H1 (cell line): ENCODE measurements around the gene APOC3. TPM values are rescaled to one million over a fixed set of nuclear protein-coding genes. Genes with fewer than 3 reads are reported as not detected.

Source experiments
- CHD1 ChIP-seq: IDR thresholded peaks from 2 replicates; pipeline ENCODE4 v1.6.1; 2012; ENCODE audit warnings: low read depth, low read length, improper control_type of control experiment
- CHD7 ChIP-seq: fragments of 300-600 bp; sonication (generic); IDR thresholded peaks from 2 replicates; pipeline ENCODE4 v1.7.1; 2012; ENCODE audit warnings: low read length, moderate library complexity, mild to moderate bottlenecking, inconsistent platforms; ENCODE audit not compliant: insufficient replicate concordance
- EP300 ChIP-seq, 2 experiments: IDR thresholded peaks; 1 replicate in 1 of 2; 2 replicates in 1 of 2; pipeline ENCODE4 v1.6.1; 2011 to 2012; ENCODE audit warnings: low read depth in 2 of 2, low read length in 2 of 2, mild to moderate bottlenecking in 2 of 2, borderline replicate concordance in 1 of 2, inconsistent platforms in 1 of 2, moderate library complexity in 1 of 2
- HDAC6 ChIP-seq: IDR thresholded peaks from one replicate; pipeline ENCODE4 v1.7.1; 2012; ENCODE audit warnings: low read depth, mild to moderate bottlenecking, inconsistent platforms, low read length, moderate library complexity
- JUND ChIP-seq: IDR thresholded peaks from 2 replicates; pipeline ENCODE4 v1.6.1; 2011; ENCODE audit warnings: mild to moderate bottlenecking, improper control_type of control experiment, low read length
- TCF12 ChIP-seq: IDR thresholded peaks from 2 replicates; pipeline ENCODE4 v1.6.1; 2011; ENCODE audit warnings: low read depth, mild to moderate bottlenecking, low read length
- polyA plus RNA-seq, 7 experiments: library from polyadenylated mRNA; depleted of rRNA in 3 of 7; stranded (reverse) in 5 of 7; unstranded in 2 of 7; fragments of >200 nt in 5 of 7; fragments of 200-250 nt in 2 of 7; gene quantifications; 1 replicate in 5 of 7; 2 replicates in 1 of 7; 4 replicates in 1 of 7; pipeline versions ENCODE4 v1.2.1 to v1.2.3, GENCODE V29; 2011 to 2013; ENCODE audit warnings: missing spikeins in 2 of 7, mixed read lengths in 2 of 7
- total RNA-seq: library from RNA; stranded (reverse); fragmentation: NEBNext Ultra II Directional; extraction: Animal tissue kit (Norgen Biotek cat#: 25700); gene quantifications from 2 replicates; pipeline ENCODE4 v1.2.1, GENCODE V29; 2021

Gene APOC3
- total and polyA plus RNA-seq, 2 of the 8 experiments (the other 6 are each of a cell fraction or from before 2014, with no cell fraction given), result not detected

- no peak for TF ChIP-seq CHD7
- TF ChIP-seq EP300 (IDR thresholded peaks at IDR 0.05; ENCODE audit: borderline replicate concordance in 1 of 2, low read depth in 2 of 2, low read length in 2 of 2), result no peak
- TF ChIP-seq HDAC6, result no peak
- TF ChIP-seq JUND, result no peak
- no peak for TF ChIP-seq TCF12
- TF ChIP-seq CHD1, result no peak
These were observed 17.9 kb downstream of the APOC3 start (continued) for GRCh38 chr11:116847612-116848011.
